Left ventricle myocardium inferior (tissue), 1 donor: Measurements from ENCODE around the gene CCDC149. TPM values are rescaled to one million over a fixed set of nuclear protein-coding genes. Genes with fewer than 3 reads are reported as not detected.

ENCODE experiments used
- DNase-seq: peaks from one replicate; pipeline ENCODE4 v3.0.0-alpha.2; 2020
- H3K27ac ChIP-seq: fragments of 200-600 bp; replicated peaks from 2 replicates; pipeline ENCODE4 v1.8.0; 2021
- H3K27me3 ChIP-seq: fragments of 200-600 bp; 2 replicates; pipeline ENCODE4 v1.8.0; 2021; ENCODE audit warnings: low read depth
- H3K36me3 ChIP-seq: fragments of 200-600 bp; 2 replicates; pipeline ENCODE4 v1.8.0; 2021
- H3K4me1 ChIP-seq: fragments of 200-600 bp; 2 replicates; pipeline ENCODE4 v1.8.0; 2021
- H3K4me3 ChIP-seq: fragments of 200-600 bp; 2 replicates; pipeline ENCODE4 v1.8.0; 2021; ENCODE audit warnings: mild to moderate bottlenecking, moderate library complexity
- H3K9me3 ChIP-seq: fragments of 200-600 bp; replicated peaks from 2 replicates; pipeline ENCODE4 v1.8.0; 2021
- CTCF ChIP-seq: fragments of 200-600 bp; IDR thresholded peaks from 2 replicates; pipeline ENCODE4 v1.8.0; 2021; ENCODE audit warnings: antibody characterized with exemption, mild to moderate bottlenecking, borderline replicate concordance
- intact Hi-C: fragments of 100-400 bp; cut with micrococcal nuclease; formaldehyde crosslinking; loops from one replicate; pipeline ENCODE4 v1.11.0; 2022
- total RNA-seq: library from RNA; stranded (reverse); fragmentation: NEBNext Ultra II Directional; extraction: Animal tissue kit (Norgen Biotek cat#: 25700); gene quantifications from one replicate; pipeline ENCODE4 v1.2.1, GENCODE V29; 2021
- donor health status: DM: no; HTN: yes; CAD: no; lungs with severe emphysema.

CCDC149 gene
- total RNA-seq, 1 donor from 2014 or later: 9.0 TPM

- H3K4me1 ChIP-seq: peaks cover 14% of the 10 kb centered on the region
Measured at GRCh38 chr4:24837781-24838180, 75.1 kb downstream of the CCDC149 start.

GRCh38 chr4:24837336-24837735, 75.5 kb downstream of the CCDC149 start:
- Histone ChIP-seq H3K4me3 (no peak overlapping the region), H3K27ac (no peak overlapping the region), H3K27me3 (no peaks in the 10 kb centered on the region), H3K9me3 (no peaks in the 10 kb centered on the region), H3K4me1 (peaks cover 14% of the 10 kb centered on the region), H3K36me3 (peaks cover 39% of the 10 kb centered on the region)
- intact Hi-C loops: no loop called here
- DNase-seq: no peak
- no peak for TF ChIP-seq CTCF

More at GRCh38 chr4:24837781-24838180, 75.1 kb downstream of the CCDC149 start:
- no peak for TF ChIP-seq CTCF
- no peak for DNase-seq
- Histone ChIP-seq H3K27me3 (no peaks in the 10 kb centered on the region), H3K27ac (no peak overlapping the region), H3K4me3 (no peak overlapping the region), H3K9me3 (no peaks in the 10 kb centered on the region), H3K36me3 (peaks cover 35% of the 10 kb centered on the region)
- intact Hi-C loops: no loop called here

- H3K4me1 ChIP-seq: peaks cover 14% of the 10 kb centered on the region
- no peaks in the 10 kb centered on the region for H3K27me3 ChIP-seq
- peaks cover 41% of the 10 kb centered on the region for H3K36me3 ChIP-seq
- H3K9me3 ChIP-seq: no peaks in the 10 kb centered on the region
- no peak overlapping the region for H3K4me3 ChIP-seq
- H3K27ac ChIP-seq: no peak overlapping the region
- no peak for TF ChIP-seq CTCF
- intact Hi-C loops: no loop called here
- no peak for DNase-seq
Measured at GRCh38 chr4:24836661-24837242, 76.1 kb downstream of the CCDC149 start.

GRCh38 chr4:24835696-24836095, 77.1 kb downstream of the CCDC149 start:
- peaks cover 49% of the 10 kb centered on the region for H3K36me3 ChIP-seq
- peaks cover 13% of the 10 kb centered on the region for H3K4me1 ChIP-seq
- intact Hi-C loops: no loop called here

GRCh38 chr4:24831637-24832036, 81.2 kb downstream of the CCDC149 start:
- TF ChIP-seq CTCF: no peak
- no peaks in the 10 kb centered on the region for H3K9me3 ChIP-seq
- intact Hi-C loops: no loop called here
- H3K4me1 ChIP-seq: peaks cover 9% of the 10 kb centered on the region
- H3K27ac ChIP-seq: no peak overlapping the region
- no peak overlapping the region for H3K4me3 ChIP-seq
- no peak for DNase-seq
- H3K27me3 ChIP-seq: no peaks in the 10 kb centered on the region
- H3K36me3 ChIP-seq: peaks cover 70% of the 10 kb centered on the region

More at GRCh38 chr4:24835696-24836095, 77.1 kb downstream of the CCDC149 start:
- H3K27ac ChIP-seq: no peak overlapping the region
- DNase-seq: no peak
- H3K9me3 ChIP-seq: no peaks in the 10 kb centered on the region
- no peak overlapping the region for H3K4me3 ChIP-seq
- no peak for TF ChIP-seq CTCF
- no peaks in the 10 kb centered on the region for H3K27me3 ChIP-seq
